Suprapubic skin (tissue), 3 donors: ENCODE data around the gene SLC4A11.

Experiments
- CTCF ChIP-seq, 2 donors: fragments of 200-600 bp in 1 of 2; fragments of 450-650 bp in 1 of 2; sonication (generic) in 1 of 2; IDR thresholded peaks; one replicate each; pipeline ENCODE4 v1.5.1; 2016 to 2019; ENCODE audit warnings: antibody characterized with exemption in 2 of 2, mild to moderate bottlenecking in 1 of 2, moderate library complexity in 1 of 2
- POLR2AphosphoS5 ChIP-seq, 3 donors: sonication (generic); formaldehyde crosslinking; IDR thresholded peaks; one replicate each; pipeline ENCODE4 v1.6.1; 2017; ENCODE audit warnings: antibody characterized with exemption in 3 of 3

GRCh38 chr20:3246682-3247081, 7.7 kb upstream of the SLC4A11 start:
- TF ChIP-seq CTCF (IDR thresholded peaks at IDR 0.05) (no peak), POLR2AphosphoS5 (IDR thresholded peaks at IDR 0.05) (no peak)
